SK-N-SH (cell line): ENCODE data around the gene PIP5K1C. TPM values are rescaled to one million over a fixed set of nuclear protein-coding genes. Genes with fewer than 3 reads are reported as not detected.

ENCODE experiments used
- CTCF ChIA-PET: fragments of 300-600, 350-600 bp; formaldehyde crosslinking; extraction: SDS; loops from one replicate; lab custom pipeline; 2021; lab: Yijun Ruan, JAX
- POLR2A ChIA-PET: fragments of 350-600 bp; sonication (Branson Sonifier 250); formaldehyde crosslinking; extraction: SDS; loops from one replicate; lab custom pipeline; 2020; ENCODE audit warnings: antibody characterized with exemption, inconsistent platforms; lab: Yijun Ruan, JAX
- DNase-seq: peaks from one replicate; pipeline ENCODE4 v3.0.0; 2012
- H2AFZ ChIP-seq: fragments of 200-600 bp; sonication (generic); 2 replicates; pipeline ENCODE4 v1.8.1; 2016; ENCODE audit warnings: antibody characterized with exemption, mild to moderate bottlenecking, low read depth
- H3F3A ChIP-seq: fragments of 200-600 bp; sonication (generic); replicated peaks from 2 replicates; pipeline ENCODE3; 2016; ENCODE audit warnings: antibody characterized with exemption, mild to moderate bottlenecking; ENCODE audit not compliant: insufficient read depth
- H3K27ac ChIP-seq, 2 experiments: fragments of 200-500 bp in 1 of 2; fragments of 200-600 bp in 1 of 2; sonication (Bioruptor generic) in 1 of 2; sonication (generic), shearing (Covaris generic) in 1 of 2; 2 replicates each; pipeline versions ENCODE4 v1.5.1 to v1.6.1; 2014 to 2016; ENCODE audit warnings: low read depth in 2 of 2, inconsistent platforms in 1 of 2, low read length in 1 of 2, mild to moderate bottlenecking in 1 of 2, mixed read lengths in 1 of 2
- H3K27me3 ChIP-seq: fragments of 200-600 bp; sonication (generic), shearing (Covaris generic); 2 replicates; pipeline ENCODE4 v1.6.1; 2016; ENCODE audit warnings: mixed run types; ENCODE audit not compliant: insufficient read depth
- H3K36me3 ChIP-seq, 2 experiments: fragments of 200-500 bp in 1 of 2; fragments of 200-600 bp in 1 of 2; sonication (Bioruptor generic) in 1 of 2; sonication (generic) in 1 of 2; replicated peaks in 1 of 2; 2 replicates each; pipeline versions ENCODE3 to v1.5.1; 2014 to 2016; ENCODE audit warnings: low read length in 1 of 2, mild to moderate bottlenecking in 1 of 2; ENCODE audit not compliant: insufficient read depth in 2 of 2, control insufficient read depth in 1 of 2
- H3K4me1 ChIP-seq, 2 experiments: fragments of 200-500 bp in 1 of 2; fragments of 200-600 bp in 1 of 2; sonication (Bioruptor generic) in 1 of 2; sonication (generic), shearing (Covaris generic) in 1 of 2; 2 replicates each; pipeline versions ENCODE4 v1.5.1 to v1.6.1; 2014 to 2016; ENCODE audit warnings: low read depth in 1 of 2, low read length in 1 of 2, mixed run types in 1 of 2; ENCODE audit not compliant: insufficient read depth in 2 of 2, control insufficient read depth in 1 of 2
- H3K4me2 ChIP-seq: fragments of 200-600 bp; sonication (generic), shearing (Covaris generic); 2 replicates; pipeline ENCODE4 v1.6.1; 2017; ENCODE audit warnings: mixed run types
- H3K4me3 ChIP-seq, 2 experiments: fragments of 200-500 bp in 1 of 2; fragments of 200-600 bp in 1 of 2; sonication (Bioruptor generic) in 1 of 2; sonication (generic), shearing (Covaris generic) in 1 of 2; 2 replicates each; pipeline versions ENCODE4 v1.5.1 to v1.8.1; 2014 to 2016; ENCODE audit warnings: low read depth in 2 of 2, inconsistent platforms in 1 of 2, low read length in 1 of 2, mild to moderate bottlenecking in 1 of 2, mixed read lengths in 1 of 2, moderate library complexity in 1 of 2
- H3K79me2 ChIP-seq: fragments of 200-600 bp; sonication (generic); 2 replicates; pipeline ENCODE4 v1.8.1; 2017; ENCODE audit warnings: mild to moderate bottlenecking; ENCODE audit not compliant: insufficient read depth
- H3K9ac ChIP-seq: fragments of 200-600 bp; sonication (generic); 2 replicates; pipeline ENCODE4 v1.6.1; 2017; ENCODE audit warnings: mixed run types
- H3K9me2 ChIP-seq: fragments of 200-600 bp; sonication (generic); 2 replicates; pipeline ENCODE4 v1.6.1; 2017; ENCODE audit warnings: mixed run types
- H3K9me3 ChIP-seq: fragments of 200-600 bp; sonication (generic); 2 replicates; pipeline ENCODE4 v1.6.1; 2017; ENCODE audit warnings: mixed run types, mild to moderate bottlenecking, moderate library complexity
- H4K20me1 ChIP-seq: fragments of 200-600 bp; sonication (generic); 2 replicates; pipeline ENCODE4 v1.6.1; 2017; ENCODE audit warnings: mild to moderate bottlenecking, mixed run types; ENCODE audit not compliant: insufficient read depth
- CHD2 ChIP-seq: fragments of 150-350 bp; IDR thresholded peaks from 2 replicates; pipeline ENCODE4 v1.6.1; 2018; ENCODE audit warnings: low read length; ENCODE audit not compliant: partially characterized antibody
- EP300 ChIP-seq, 2 experiments: IDR thresholded peaks; 2 replicates each; pipeline versions ENCODE4 v1.4.0 to v1.6.1; 2012; ENCODE audit warnings: borderline replicate concordance in 1 of 2, low read depth in 1 of 2, low read length in 1 of 2
- EZH2phosphoT487 ChIP-seq: fragments of 200-600 bp; sonication (generic); IDR thresholded peaks from 2 replicates; pipeline ENCODE4 v1.6.1; 2017; ENCODE audit warnings: low read depth, mixed run types, mild to moderate bottlenecking, antibody characterized with exemption, moderate library complexity, borderline replicate concordance
- FOSL2 ChIP-seq: IDR thresholded peaks from 2 replicates; pipeline ENCODE4 v1.4.0; 2012; ENCODE audit warnings: low read depth, mild to moderate bottlenecking, moderate library complexity, borderline replicate concordance
- GABPA ChIP-seq: IDR thresholded peaks from 2 replicates; pipeline ENCODE4 v1.4.0; 2012; ENCODE audit warnings: low read depth, mild to moderate bottlenecking
- MEF2A ChIP-seq: IDR thresholded peaks from 2 replicates; pipeline ENCODE4 v1.4.0; 2012; ENCODE audit warnings: low read depth, borderline replicate concordance
- NFIC ChIP-seq: IDR thresholded peaks from 2 replicates; pipeline ENCODE4 v1.4.0; 2012; ENCODE audit warnings: borderline replicate concordance
- NRF1 ChIP-seq: IDR thresholded peaks from 2 replicates; pipeline ENCODE4 v1.6.1; 2012; ENCODE audit warnings: low read depth, mild to moderate bottlenecking, low read length
- POLR2AphosphoS5 ChIP-seq: IDR thresholded peaks from 2 replicates; pipeline ENCODE4 v1.6.1; 2012; ENCODE audit warnings: low read depth, low read length
- REST ChIP-seq: IDR thresholded peaks from 2 replicates; pipeline ENCODE4 v1.6.1; 2012; ENCODE audit warnings: mild to moderate bottlenecking, low read depth, low read length, moderate library complexity
- RXRA ChIP-seq: IDR thresholded peaks from 2 replicates; pipeline ENCODE4 v1.4.0; 2012; ENCODE audit warnings: low read depth, mild to moderate bottlenecking, borderline replicate concordance
- TAF1 ChIP-seq: IDR thresholded peaks from 2 replicates; pipeline ENCODE4 v1.6.1; 2012; ENCODE audit warnings: low read depth, mild to moderate bottlenecking, low read length, moderate library complexity, borderline replicate concordance
- TEAD4 ChIP-seq: IDR thresholded peaks from 2 replicates; pipeline ENCODE4 v1.4.0; 2012; ENCODE audit warnings: mild to moderate bottlenecking, borderline replicate concordance; ENCODE audit not compliant: insufficient read depth
- YY1 ChIP-seq: IDR thresholded peaks from 2 replicates; pipeline ENCODE4 v1.4.0; 2012; ENCODE audit warnings: low read depth, mild to moderate bottlenecking
- WGBS: methylation state at CpG from one replicate; pipeline ENCODE4 v1.1.6; 2017; ENCODE audit warnings: low lambda C conversion rate; 5-methylcytosine and 5-hydroxymethylcytosine counted together
- polyA plus RNA-seq, 3 experiments: library from polyadenylated mRNA; depleted of rRNA; stranded (reverse); fragments of >200 nt; gene quantifications; 2 replicates each; pipeline ENCODE4 v1.2.3, GENCODE V29; 2012
- TF ChIP-seq, protein P1 (sequence below): fragments of 150-350 bp; IDR thresholded peaks from 2 replicates; pipeline ENCODE4 v1.6.1; 2016; ENCODE audit warnings: mild to moderate bottlenecking, low read depth, low read length

PIP5K1C gene
- polyA plus RNA-seq, 1 of the 3 experiments (the other 2 are of a cell fraction) = 12.3 TPM

DNA sequence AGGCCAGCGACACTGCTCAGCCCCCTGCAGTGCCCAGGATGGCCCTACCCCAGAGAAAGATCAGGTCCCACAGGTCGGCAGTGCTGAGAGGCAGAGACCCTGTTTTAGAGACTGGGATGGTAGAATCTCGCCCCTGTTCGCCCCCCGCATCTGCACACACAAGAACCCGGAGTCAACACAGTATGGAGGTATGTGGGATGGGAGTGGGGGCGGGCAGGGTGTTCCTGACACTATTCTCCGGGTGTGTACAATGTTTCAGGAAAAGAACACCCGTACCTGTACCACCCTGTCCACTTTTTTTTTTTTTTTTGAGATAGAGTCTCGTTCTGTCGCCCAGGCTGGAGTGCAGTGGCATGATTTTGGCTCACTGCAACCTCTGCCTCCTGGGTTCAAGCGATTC, 19.3 kb downstream of the PIP5K1C start:
- ChIA-PET CTCF (no interaction called here), POLR2A (no interaction called here)
- H4K20me1 ChIP-seq = 0 out of 2 replicates have a peak, but pooled peaks cover 4% of the 10 kb centered on the region
- no peak for DNase-seq
- H3K79me2 ChIP-seq = peaks cover 22% of the 10 kb centered on the region; the same call in 1 of the 2 replicates
- no peak overlapping the region for H3K4me2 ChIP-seq
- no peak overlapping the region for H3K9ac ChIP-seq
- no peaks in the 10 kb centered on the region for H3F3A ChIP-seq
- no peak overlapping the region for H3K4me3 ChIP-seq
- H3K36me3 ChIP-seq = no peaks in the 10 kb centered on the region
- H3K4me1 ChIP-seq = peaks cover 0 to 6% of the 10 kb centered on the region in 2 experiments; a peak in 1 of 4 replicates
- H3K27me3 ChIP-seq = no peaks in the 10 kb centered on the region
- no peaks in the 10 kb centered on the region for H3K9me2 ChIP-seq
- H2AFZ ChIP-seq = no peak overlapping the region
- no peaks in the 10 kb centered on the region for H3K9me3 ChIP-seq
- H3K27ac ChIP-seq = no peak overlapping the region
- TF ChIP-seq EZH2phosphoT487 (no peak), GABPA (no peak), YY1 (no peak), POLR2AphosphoS5 (no peak), MEF2A (no peak), EP300 (IDR thresholded peaks at IDR 0.05; ENCODE audit: borderline replicate concordance in 1 of 2, low read depth in 1 of 2, low read length in 1 of 2) (no peak), REST (no peak), CHD2 (no peak), FOSL2 (no peak)
- 95% methylated on average over 11 of the region's 12 CpGs for WGBS

GRCh38 chr19:3679581-3679980, 20.7 kb downstream of the PIP5K1C start:
- H3K36me3 ChIP-seq = no peaks in the 10 kb centered on the region
- H3F3A ChIP-seq = no peaks in the 10 kb centered on the region
- CTCF ChIA-PET = interaction anchor here (1.4 kb wide), 1 partner anchor 13 kb away, joined by 3 read pairs; no protein-coding TSS in a partner anchor
- POLR2A ChIA-PET = no interaction called here
- H3K27ac ChIP-seq = no peak overlapping the region
- H3K4me2 ChIP-seq = no peak overlapping the region
- TF ChIP-seq TAF1 (no peak), MEF2A (no peak), NRF1 (no peak), REST (no peak), TEAD4 (no peak), POLR2AphosphoS5 (no peak), YY1 (no peak), EZH2phosphoT487 (no peak), NFIC (no peak), RXRA (no peak)
- TF ChIP-seq, protein P1, sequence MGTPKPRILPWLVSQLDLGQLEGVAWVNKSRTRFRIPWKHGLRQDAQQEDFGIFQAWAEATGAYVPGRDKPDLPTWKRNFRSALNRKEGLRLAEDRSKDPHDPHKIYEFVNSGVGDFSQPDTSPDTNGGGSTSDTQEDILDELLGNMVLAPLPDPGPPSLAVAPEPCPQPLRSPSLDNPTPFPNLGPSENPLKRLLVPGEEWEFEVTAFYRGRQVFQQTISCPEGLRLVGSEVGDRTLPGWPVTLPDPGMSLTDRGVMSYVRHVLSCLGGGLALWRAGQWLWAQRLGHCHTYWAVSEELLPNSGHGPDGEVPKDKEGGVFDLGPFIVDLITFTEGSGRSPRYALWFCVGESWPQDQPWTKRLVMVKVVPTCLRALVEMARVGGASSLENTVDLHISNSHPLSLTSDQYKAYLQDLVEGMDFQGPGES = no peak
- no peak overlapping the region for H2AFZ ChIP-seq
- no peaks in the 10 kb centered on the region for H3K27me3 ChIP-seq
- H3K4me3 ChIP-seq = no peak overlapping the region
- no peak overlapping the region for H3K9ac ChIP-seq
- WGBS = 90% methylated on average over 12 of the region's 13 CpGs
- DNase-seq = no peak
- H4K20me1 ChIP-seq = 0 out of 2 replicates have a peak, but pooled peaks cover 9% of the 10 kb centered on the region
- peaks cover 17% of the 10 kb centered on the region; the same call in 1 of the 2 replicates for H3K79me2 ChIP-seq
- no peaks in the 10 kb centered on the region for H3K9me2 ChIP-seq
- no peaks in the 10 kb centered on the region for H3K9me3 ChIP-seq
- peaks cover 0 to 6% of the 10 kb centered on the region in 2 experiments; a peak in 1 of 4 replicates for H3K4me1 ChIP-seq
